BLaER1 treated with 17β-estradiol and CSF1 and Interleukin-3, amounts not matched to agents 10 nM and 100 nM (cell line): ENCODE measurements around the gene PLCZ1.
"Not testable (repeated sequence)": the region's sequence is repeated elsewhere in the genome, so short reads cannot be mapped to it uniquely, and the experiment has no call there.

Source experiments
- H3K27ac ChIP-seq, 11 experiments: shearing (Covaris generic); formaldehyde crosslinking; 2 replicates each; pipeline ENCODE4 v1.8.1; 2022
- H3K27me3 ChIP-seq, 11 experiments: shearing (Covaris generic); formaldehyde crosslinking; 2 replicates each; pipeline ENCODE4 v1.8.1; 2022
- H3K36me3 ChIP-seq, 11 experiments: shearing (Covaris generic); formaldehyde crosslinking; 2 replicates each; pipeline ENCODE4 v1.8.1; 2022
- H3K4me1 ChIP-seq, 10 experiments: shearing (Covaris generic); formaldehyde crosslinking; 2 replicates each; pipeline ENCODE4 v1.8.1; 2022
- H3K4me2 ChIP-seq, 11 experiments: shearing (Covaris generic); formaldehyde crosslinking; 2 replicates each; pipeline ENCODE4 v1.8.1; 2022
- H3K4me3 ChIP-seq, 10 experiments: shearing (Covaris generic); formaldehyde crosslinking; 2 replicates each; pipeline ENCODE4 v1.8.1; 2022
- H3K9ac ChIP-seq, 11 experiments: shearing (Covaris generic); formaldehyde crosslinking; 2 replicates each; pipeline ENCODE4 v1.8.1; 2022
- H3K9me3 ChIP-seq, 11 experiments: shearing (Covaris generic); formaldehyde crosslinking; replicated peaks in 1 of 11; 2 replicates each; pipeline ENCODE4 v1.8.1; 2022
- H4K20me1 ChIP-seq, 11 experiments: shearing (Covaris generic); formaldehyde crosslinking; 2 replicates each; pipeline ENCODE4 v1.8.1; 2022
- Cebpa-rat ChIP-seq, 11 experiments: shearing (Covaris generic); IDR thresholded peaks; 2 replicates each; pipeline ENCODE4 v1.8.1; 2022

Gene PLCZ1

GRCh38 chr12:18716236-18716635 lies 21.6 kb downstream of the PLCZ1 start:
- H3K27ac ChIP-seq: no peak overlapping the region
- no peak overlapping the region for H3K4me3 ChIP-seq
- H3K4me2 ChIP-seq: no peak overlapping the region
- no peak for TF ChIP-seq Cebpa-rat (IDR thresholded peaks at IDR 0.05)
- no peaks in the 10 kb centered on the region for H3K36me3 ChIP-seq
- H3K27me3 ChIP-seq: no peaks in the 10 kb centered on the region
- no peaks in the 10 kb centered on the region for H4K20me1 ChIP-seq
- no peak overlapping the region for H3K9ac ChIP-seq
- no peaks in the 10 kb centered on the region for H3K4me1 ChIP-seq
- H3K9me3 ChIP-seq: no peaks in the 10 kb centered on the region

GRCh38 chr12:18706798-18707197 lies 31.0 kb downstream of the PLCZ1 start:
- no peaks in the 10 kb centered on the region for H3K4me1 ChIP-seq
- no peak for TF ChIP-seq Cebpa-rat (IDR thresholded peaks at IDR 0.05)
- H3K9me3 ChIP-seq: peaks cover 0 to 8% (median 4%) of the 10 kb centered on the region in 11 experiments; a peak in 5 of 22 replicates
- no peaks in the 10 kb centered on the region for H3K36me3 ChIP-seq
- no peaks in the 10 kb centered on the region for H3K27me3 ChIP-seq
- no peak overlapping the region for H3K4me3 ChIP-seq
- H3K27ac ChIP-seq: no peak overlapping the region
- H4K20me1 ChIP-seq: no peaks in the 10 kb centered on the region
- H3K4me2 ChIP-seq: no peak overlapping the region
- H3K9ac ChIP-seq: no peak overlapping the region

- Histone ChIP-seq H3K9me3 (peaks cover 0 to 8% (median 3%) of the 10 kb centered on the region in 11 experiments; a peak in 4 of 22 replicates), H3K4me3 (no peak overlapping the region), H3K4me1 (no peaks in the 10 kb centered on the region), H3K27ac (no peak overlapping the region), H3K9ac (no peak overlapping the region), H4K20me1 (no peaks in the 10 kb centered on the region), H3K27me3 (no peaks in the 10 kb centered on the region), H3K36me3 (no peaks in the 10 kb centered on the region), H3K4me2 (no peak overlapping the region)
- TF ChIP-seq Cebpa-rat (IDR thresholded peaks at IDR 0.05): no peak
Observed at GRCh38 chr12:18703911-18704310, 33.9 kb downstream of the PLCZ1 start.

- Histone ChIP-seq H4K20me1 (no peaks in the 10 kb centered on the region), H3K4me2 (no peak overlapping the region), H3K4me1 (no peaks in the 10 kb centered on the region), H3K4me3 (no peak overlapping the region), H3K27ac (no peak overlapping the region), H3K9ac (no peak overlapping the region), H3K9me3 (peaks cover 0 to 8% (median 3%) of the 10 kb centered on the region in 11 experiments; a peak in 4 of 22 replicates), H3K27me3 (no peaks in the 10 kb centered on the region), H3K36me3 (no peaks in the 10 kb centered on the region)
- no peak for TF ChIP-seq Cebpa-rat (IDR thresholded peaks at IDR 0.05)
Observed at GRCh38 chr12:18703321-18703720, 34.5 kb downstream of the PLCZ1 start.

- H3K9me3 ChIP-seq: no peaks in the 10 kb centered on the region
- H3K27me3 ChIP-seq: no peaks in the 10 kb centered on the region
- no peak overlapping the region for H3K27ac ChIP-seq
- H3K36me3 ChIP-seq: no peaks in the 10 kb centered on the region
- H3K9ac ChIP-seq: no peak overlapping the region
- no peak overlapping the region for H3K4me2 ChIP-seq
- H4K20me1 ChIP-seq: no peaks in the 10 kb centered on the region
- H3K4me3 ChIP-seq: no peak overlapping the region
- H3K4me1 ChIP-seq: no peaks in the 10 kb centered on the region
- no peak for TF ChIP-seq Cebpa-rat (IDR thresholded peaks at IDR 0.05)
Observed at GRCh38 chr12:18700271-18700670, 37.5 kb downstream of the PLCZ1 start.

GRCh38 chr12:18696971-18697602 lies 40.7 kb downstream of the PLCZ1 start:
- Histone ChIP-seq H3K36me3 (no peaks in the 10 kb centered on the region), H3K27ac (no peak overlapping the region), H3K9me3 (no peaks in the 10 kb centered on the region), H3K4me3 (no peak overlapping the region), H3K4me2 (no peak overlapping the region), H4K20me1 (no peaks in the 10 kb centered on the region), H3K27me3 (no peaks in the 10 kb centered on the region), H3K9ac (no peak overlapping the region), H3K4me1 (no peaks in the 10 kb centered on the region)
- TF ChIP-seq Cebpa-rat (IDR thresholded peaks at IDR 0.05): no peak

- not testable (repeated sequence) for H3K27me3 ChIP-seq, H3K9ac ChIP-seq, H3K27ac ChIP-seq, H3K4me3 ChIP-seq, H3K4me2 ChIP-seq, H3K4me1 ChIP-seq, H3K9me3 ChIP-seq, H3K36me3 ChIP-seq, H4K20me1 ChIP-seq
Observed at GRCh38 chr12:18693986-18694385, 43.8 kb downstream of the PLCZ1 start.

GRCh38 chr12:18690653-18691052 lies 47.2 kb downstream of the PLCZ1 start:
- Histone ChIP-seq H3K36me3 (no peaks in the 10 kb centered on the region), H3K27me3 (no peaks in the 10 kb centered on the region), H4K20me1 (no peaks in the 10 kb centered on the region), H3K9me3 (no peaks in the 10 kb centered on the region), H3K27ac (no peak overlapping the region), H3K4me3 (no peak overlapping the region), H3K9ac (no peak overlapping the region), H3K4me2 (no peak overlapping the region), H3K4me1 (no peaks in the 10 kb centered on the region)
- TF ChIP-seq Cebpa-rat (IDR thresholded peaks at IDR 0.05): no peak

- Histone ChIP-seq H4K20me1 (no peaks in the 10 kb centered on the region), H3K9ac (no peak overlapping the region), H3K4me1 (no peaks in the 10 kb centered on the region), H3K9me3 (no peaks in the 10 kb centered on the region), H3K4me2 (no peak overlapping the region), H3K27ac (no peak overlapping the region), H3K4me3 (no peak overlapping the region), H3K27me3 (no peaks in the 10 kb centered on the region), H3K36me3 (no peaks in the 10 kb centered on the region)
- TF ChIP-seq Cebpa-rat (IDR thresholded peaks at IDR 0.05): no peak
Observed at GRCh38 chr12:18689771-18690170, 48.0 kb downstream of the PLCZ1 start.

GRCh38 chr12:18684430-18684829 lies 53.4 kb downstream of the PLCZ1 start:
- Histone ChIP-seq H3K27me3 (no peaks in the 10 kb centered on the region), H3K27ac (no peak overlapping the region)
- TF ChIP-seq Cebpa-rat (IDR thresholded peaks at IDR 0.05): no peak

More at GRCh38 chr12:18684430-18684829, 53.4 kb downstream of the PLCZ1 start:
- Histone ChIP-seq H3K9ac (no peak overlapping the region), H3K4me2 (no peak overlapping the region), H3K4me3 (no peak overlapping the region), H3K4me1 (peaks cover 0 to 11% (median 0%) of the 10 kb centered on the region in 10 experiments; a peak in 4 of 20 replicates), H3K36me3 (no peaks in the 10 kb centered on the region), H4K20me1 (no peaks in the 10 kb centered on the region), H3K9me3 (no peaks in the 10 kb centered on the region)
